IMR-90 (cell line): ENCODE measurements around the gene RAB20. TPM values are rescaled to one million over a fixed set of nuclear protein-coding genes. Genes with fewer than 3 reads are reported as not detected.

Experiments used
- ATAC-seq: fragments of 200-7000 bp; cut with Tn5 transposase; 2 replicates; pipeline ENCODE4 v1.9.1; 2020; ENCODE audit warnings: low read depth, mild to moderate bottlenecking, moderate library complexity
- BruUV-seq: library from RNA; stranded (reverse); fragments of 400-500 nt; replicated peaks from 2 replicates; lab custom pipeline; 2021; lab: Mats Ljungman, UMichigan
- CTCF ChIA-PET: fragments of 300-600 bp; formaldehyde crosslinking; extraction: SDS; loops from one replicate; lab custom pipeline; 2021; ENCODE audit warnings: antibody characterized with exemption; lab: Yijun Ruan, JAX
- POLR2A ChIA-PET: fragments of 300-600 bp; sonication (Branson Sonifier 250); formaldehyde crosslinking; loops from one replicate; lab custom pipeline; 2022; ENCODE audit warnings: antibody characterized with exemption; ENCODE audit not compliant: unreplicated experiment; lab: Charles Lee
- DNase-seq: peaks from one replicate; pipeline ENCODE4 v3.0.0; 2013
- H2AFZ ChIP-seq: replicated peaks from 2 replicates; pipeline ENCODE3; 2013; ENCODE audit warnings: low read length, mild to moderate bottlenecking; ENCODE audit not compliant: poor library complexity
- H2AK5ac ChIP-seq: 2 replicates; pipeline ENCODE4 v1.6.1; 2013; ENCODE audit warnings: low read depth, low read length, inconsistent platforms
- H2AK9ac ChIP-seq: replicated peaks from 2 replicates; pipeline ENCODE3; 2013; ENCODE audit warnings: mild to moderate bottlenecking, low read depth, low read length, moderate library complexity; ENCODE audit not compliant: poor library complexity
- H2BK120ac ChIP-seq: 2 replicates; pipeline ENCODE4 v1.6.1; 2013; ENCODE audit warnings: low read depth, low read length, inconsistent platforms
- H2BK15ac ChIP-seq: 3 replicates; pipeline ENCODE4 v1.6.1; 2013; ENCODE audit warnings: low read depth, low read length, inconsistent platforms
- H2BK20ac ChIP-seq: 2 replicates; pipeline ENCODE4 v1.6.1; 2013; ENCODE audit warnings: low read depth, mild to moderate bottlenecking, inconsistent platforms, low read length, moderate library complexity
- H2BK5ac ChIP-seq: 2 replicates; pipeline ENCODE4 v1.6.1; 2013; ENCODE audit warnings: mild to moderate bottlenecking, low read depth, low read length, inconsistent platforms; ENCODE audit not compliant: poor library complexity, severe bottlenecking
- H3K14ac ChIP-seq: replicated peaks from 2 replicates; pipeline ENCODE4 v1.6.1; 2013; ENCODE audit warnings: low read depth, low read length, inconsistent platforms
- H3K18ac ChIP-seq: 2 replicates; pipeline ENCODE4 v1.6.1; 2013; ENCODE audit warnings: low read depth, low read length, control low read depth
- H3K23ac ChIP-seq: 2 replicates; pipeline ENCODE4 v1.6.1; 2013; ENCODE audit warnings: low read depth, low read length, inconsistent platforms
- H3K27ac ChIP-seq: 2 replicates; pipeline ENCODE4 v1.5.1; 2013; ENCODE audit warnings: mild to moderate bottlenecking, control low read depth, low read length; ENCODE audit not compliant: insufficient read depth
- H3K27me3 ChIP-seq: 2 replicates; pipeline ENCODE4 v1.6.1; 2013; ENCODE audit warnings: low read length; ENCODE audit not compliant: control insufficient read depth, insufficient read depth
- H3K36me3 ChIP-seq: 2 replicates; pipeline ENCODE4 v1.6.1; 2013; ENCODE audit warnings: low read length, mixed read lengths; ENCODE audit not compliant: control insufficient read depth, insufficient read depth
- H3K4ac ChIP-seq: 2 replicates; pipeline ENCODE4 v1.6.1; 2013; ENCODE audit warnings: low read depth, low read length, inconsistent platforms
- H3K4me1 ChIP-seq: 2 replicates; pipeline ENCODE4 v1.6.1; 2013; ENCODE audit warnings: low read length, mixed read lengths; ENCODE audit not compliant: control insufficient read depth, insufficient read depth
- H3K4me2 ChIP-seq: 2 replicates; pipeline ENCODE4 v1.6.1; 2013; ENCODE audit warnings: low read depth, mild to moderate bottlenecking, control low read depth, low read length, moderate library complexity
- H3K4me3 ChIP-seq: 2 replicates; pipeline ENCODE4 v1.5.1; 2013; ENCODE audit warnings: low read depth, mild to moderate bottlenecking, control low read depth, low read length, moderate library complexity; ENCODE audit not compliant: insufficient read depth
- H3K56ac ChIP-seq: 2 replicates; pipeline ENCODE4 v1.6.1; 2013; ENCODE audit warnings: low read length, inconsistent platforms; ENCODE audit not compliant: insufficient read depth; ENCODE audit errors: extremely low read depth
- H3K79me1 ChIP-seq, 2 experiments: 2 replicates each; pipeline ENCODE4 v1.6.1; 2013; ENCODE audit warnings: low read length in 2 of 2, inconsistent platforms in 1 of 2, low read depth in 1 of 2
- H3K9ac ChIP-seq: 2 replicates; pipeline ENCODE4 v1.6.1; 2013; ENCODE audit warnings: low read depth, low read length, control low read depth
- H3K9me1 ChIP-seq: 2 replicates; pipeline ENCODE4 v1.6.1; 2013; ENCODE audit warnings: low read length, inconsistent platforms; ENCODE audit not compliant: insufficient read depth
- H3K9me3 ChIP-seq: 2 replicates; pipeline ENCODE4 v1.6.1; 2013; ENCODE audit warnings: low read length; ENCODE audit not compliant: control insufficient read depth, insufficient read depth
- H4K20me1 ChIP-seq: 2 replicates; pipeline ENCODE4 v1.6.1; 2013; ENCODE audit warnings: low read length, inconsistent platforms; ENCODE audit not compliant: insufficient read depth
- H4K5ac ChIP-seq: 2 replicates; pipeline ENCODE4 v1.6.1; 2013; ENCODE audit warnings: mild to moderate bottlenecking, low read depth, low read length, control low read depth
- H4K8ac ChIP-seq, 2 experiments: 2 replicates each; pipeline ENCODE4 v1.6.1; 2013; ENCODE audit warnings: low read depth in 2 of 2, low read length in 2 of 2, control low read depth in 1 of 2, inconsistent platforms in 1 of 2
- H4K91ac ChIP-seq: 2 replicates; pipeline ENCODE4 v1.6.1; 2013; ENCODE audit warnings: low read depth, low read length, inconsistent platforms; ENCODE audit not compliant: insufficient read depth
- BHLHE40 ChIP-seq: fragments of 150-350 bp; IDR thresholded peaks from 2 replicates; pipeline ENCODE4 v1.6.1; 2016; ENCODE audit warnings: mild to moderate bottlenecking, low read depth, low read length
- CEBPB ChIP-seq: IDR thresholded peaks from 2 replicates; pipeline ENCODE4 v1.6.1; 2012; ENCODE audit warnings: low read depth, low read length, improper control_type of control experiment
- CHD1 ChIP-seq: IDR thresholded peaks from 2 replicates; pipeline ENCODE4 v1.6.1; 2012; ENCODE audit warnings: low read depth, low read length, improper control_type of control experiment
- FOS ChIP-seq: fragments of 150-350 bp; IDR thresholded peaks from 2 replicates; pipeline ENCODE4 v1.6.1; 2016; ENCODE audit warnings: low read depth, low read length
- MAFK ChIP-seq: IDR thresholded peaks from 2 replicates; pipeline ENCODE4 v1.6.1; 2012; ENCODE audit warnings: low read depth, low read length, improper control_type of control experiment
- MAZ ChIP-seq: IDR thresholded peaks from 2 replicates; pipeline ENCODE4 v1.6.1; 2012; ENCODE audit warnings: low read depth, mild to moderate bottlenecking, low read length, improper control_type of control experiment, moderate library complexity, borderline replicate concordance
- MXI1 ChIP-seq: IDR thresholded peaks from 2 replicates; pipeline ENCODE4 v1.6.1; 2012; ENCODE audit warnings: low read depth, mild to moderate bottlenecking, low read length, moderate library complexity, borderline replicate concordance
- NFE2L2 ChIP-seq: fragments of 150-350 bp; IDR thresholded peaks from 2 replicates; pipeline ENCODE4 v1.6.1; 2016; ENCODE audit warnings: low read depth, mild to moderate bottlenecking, low read length
- POLR2A ChIP-seq: IDR thresholded peaks from 2 replicates; pipeline ENCODE4 v1.6.1; 2012; ENCODE audit warnings: mild to moderate bottlenecking, low read depth, low read length
- RAD21 ChIP-seq: IDR thresholded peaks from 2 replicates; pipeline ENCODE4 v1.6.1; 2012; ENCODE audit warnings: low read length, improper control_type of control experiment
- RCOR1 ChIP-seq: IDR thresholded peaks from 2 replicates; pipeline ENCODE4 v1.6.1; 2012; ENCODE audit warnings: mild to moderate bottlenecking, low read length, improper control_type of control experiment; ENCODE audit not compliant: insufficient replicate concordance
- RFX5 ChIP-seq: IDR thresholded peaks from 2 replicates; pipeline ENCODE4 v1.8.0; 2012; ENCODE audit warnings: low read depth, mild to moderate bottlenecking, low read length, moderate library complexity
- SMC3 ChIP-seq: fragments of 150-350 bp; IDR thresholded peaks from 2 replicates; pipeline ENCODE4 v1.6.1; 2016; ENCODE audit warnings: low read depth, mild to moderate bottlenecking, antibody characterized with exemption, low read length, moderate library complexity
- WGBS, 2 experiments: methylation state at CpG; one replicate each; pipeline versions ENCODE4 v1.1.5 to v1.1.7; 2013; ENCODE audit warnings: missing lambda C conversion rate in 2 of 2; ENCODE audit not compliant: insufficient read length in 1 of 2; ENCODE audit errors: extremely low coverage in 2 of 2; 5-methylcytosine and 5-hydroxymethylcytosine counted together
- dilution Hi-C: fragments of 300-500 bp; cut with HindIII; formaldehyde crosslinking; loops from one replicate; pipeline ENCODE4 v1.14.3; 2018; ENCODE audit warnings: low sequenced_read_pairs; ENCODE audit not compliant: unreplicated experiment
- in situ Hi-C: fragments of 300-500 bp; cut with MboI; formaldehyde crosslinking; loops from 3 replicates; pipeline ENCODE4 v1.14.3; 2019; ENCODE audit warnings: low sequenced_read_pairs, inconsistent platforms, mixed read lengths
- intact Hi-C: fragments of 100-400 bp; cut with micrococcal nuclease; formaldehyde crosslinking; loops from 2 replicates; pipeline ENCODE4 v1.10.0; 2022
- polyA plus RNA-seq, 3 experiments: library from polyadenylated mRNA; depleted of rRNA; stranded (reverse); fragments of >200 nt; gene quantifications; 2 replicates each; pipeline ENCODE4 v1.2.3, GENCODE V29; 2012; ENCODE audit warnings: low replicate concordance in 1 of 3
- total RNA-seq: library from RNA; depleted of rRNA; stranded (reverse); fragments of >200 nt; gene quantifications from 2 replicates; pipeline ENCODE4 v1.2.3, GENCODE V29; 2012
- TF ChIP-seq, protein P1 (sequence below): fragments of 150-350 bp; IDR thresholded peaks from 2 replicates; pipeline ENCODE4 v1.6.1; 2016; ENCODE audit warnings: low read depth, mild to moderate bottlenecking, low read length, moderate library complexity, borderline replicate concordance
- TF ChIP-seq, protein P2 (sequence below): conservative IDR thresholded peaks from 2 replicates; pipeline ENCODE4 v1.5.1; 2012; ENCODE audit warnings: mild to moderate bottlenecking, low read depth, low read length, improper control_type of control experiment
- TF ChIP-seq, protein P3 (sequence below): fragments of 150-350 bp; IDR thresholded peaks from 2 replicates; pipeline ENCODE4 v1.6.1; 2017; ENCODE audit warnings: mild to moderate bottlenecking, antibody characterized with exemption, low read length, low read depth

Gene RAB20
- total and polyA plus RNA-seq, 2 of the 4 experiments (the other 2 are of a cell fraction), result 3.8 to 5.1 TPM

DNA sequence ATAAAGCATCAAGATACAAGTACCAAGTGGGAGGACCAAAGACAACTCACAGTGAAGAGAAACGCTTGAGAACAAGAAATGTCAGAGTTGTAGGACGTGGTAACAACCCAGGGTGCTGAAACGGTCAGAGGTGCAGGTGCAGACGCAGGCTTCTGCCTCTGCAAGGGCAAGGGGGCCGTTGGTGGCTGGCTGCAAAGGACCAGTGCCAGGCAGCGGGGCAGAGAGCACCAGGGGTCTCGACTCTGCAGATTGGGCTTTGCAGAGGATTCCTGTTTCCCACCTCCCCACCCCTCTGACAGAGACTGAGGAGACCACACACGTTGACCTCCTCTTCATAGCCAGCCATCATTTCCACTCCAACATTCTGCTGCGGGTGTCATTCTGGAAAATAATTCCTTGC lies 38.3 kb downstream of the RAB20 start:
- H2AK9ac ChIP-seq, result no peak overlapping the region
- no peak overlapping the region for H2BK15ac ChIP-seq
- H3K9ac ChIP-seq, result no peak overlapping the region
- H3K4me3 ChIP-seq, result no peak overlapping the region
- TF ChIP-seq, protein P1, sequence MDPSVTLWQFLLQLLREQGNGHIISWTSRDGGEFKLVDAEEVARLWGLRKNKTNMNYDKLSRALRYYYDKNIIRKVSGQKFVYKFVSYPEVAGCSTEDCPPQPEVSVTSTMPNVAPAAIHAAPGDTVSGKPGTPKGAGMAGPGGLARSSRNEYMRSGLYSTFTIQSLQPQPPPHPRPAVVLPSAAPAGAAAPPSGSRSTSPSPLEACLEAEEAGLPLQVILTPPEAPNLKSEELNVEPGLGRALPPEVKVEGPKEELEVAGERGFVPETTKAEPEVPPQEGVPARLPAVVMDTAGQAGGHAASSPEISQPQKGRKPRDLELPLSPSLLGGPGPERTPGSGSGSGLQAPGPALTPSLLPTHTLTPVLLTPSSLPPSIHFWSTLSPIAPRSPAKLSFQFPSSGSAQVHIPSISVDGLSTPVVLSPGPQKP, result no peak
- TF ChIP-seq, protein P2, sequence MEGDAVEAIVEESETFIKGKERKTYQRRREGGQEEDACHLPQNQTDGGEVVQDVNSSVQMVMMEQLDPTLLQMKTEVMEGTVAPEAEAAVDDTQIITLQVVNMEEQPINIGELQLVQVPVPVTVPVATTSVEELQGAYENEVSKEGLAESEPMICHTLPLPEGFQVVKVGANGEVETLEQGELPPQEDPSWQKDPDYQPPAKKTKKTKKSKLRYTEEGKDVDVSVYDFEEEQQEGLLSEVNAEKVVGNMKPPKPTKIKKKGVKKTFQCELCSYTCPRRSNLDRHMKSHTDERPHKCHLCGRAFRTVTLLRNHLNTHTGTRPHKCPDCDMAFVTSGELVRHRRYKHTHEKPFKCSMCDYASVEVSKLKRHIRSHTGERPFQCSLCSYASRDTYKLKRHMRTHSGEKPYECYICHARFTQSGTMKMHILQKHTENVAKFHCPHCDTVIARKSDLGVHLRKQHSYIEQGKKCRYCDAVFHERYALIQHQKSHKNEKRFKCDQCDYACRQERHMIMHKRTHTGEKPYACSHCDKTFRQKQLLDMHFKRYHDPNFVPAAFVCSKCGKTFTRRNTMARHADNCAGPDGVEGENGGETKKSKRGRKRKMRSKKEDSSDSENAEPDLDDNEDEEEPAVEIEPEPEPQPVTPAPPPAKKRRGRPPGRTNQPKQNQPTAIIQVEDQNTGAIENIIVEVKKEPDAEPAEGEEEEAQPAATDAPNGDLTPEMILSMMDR, result no peak
- TF ChIP-seq SMC3 (no peak), RCOR1 (no peak), FOS (no peak), CEBPB (no peak), MXI1 (no peak), BHLHE40 (no peak), MAFK (no peak), NFE2L2 (no peak), CHD1 (no peak), RAD21 (no peak), RFX5 (no peak), MAZ (no peak), POLR2A (no peak)
- TF ChIP-seq, protein P3, sequence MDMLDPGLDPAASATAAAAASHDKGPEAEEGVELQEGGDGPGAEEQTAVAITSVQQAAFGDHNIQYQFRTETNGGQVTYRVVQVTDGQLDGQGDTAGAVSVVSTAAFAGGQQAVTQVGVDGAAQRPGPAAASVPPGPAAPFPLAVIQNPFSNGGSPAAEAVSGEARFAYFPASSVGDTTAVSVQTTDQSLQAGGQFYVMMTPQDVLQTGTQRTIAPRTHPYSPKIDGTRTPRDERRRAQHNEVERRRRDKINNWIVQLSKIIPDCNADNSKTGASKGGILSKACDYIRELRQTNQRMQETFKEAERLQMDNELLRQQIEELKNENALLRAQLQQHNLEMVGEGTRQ, result no peak
- no peak overlapping the region for H4K91ac ChIP-seq
- 64% methylated on average over 6 of the region's 9 CpGs; no CpG with 5 or more reads in 1 of the 2 experiments for WGBS, 2 experiments
- CTCF ChIA-PET, result no interaction called here
- H3K14ac ChIP-seq, result no peak overlapping the region
- no peak overlapping the region for H3K18ac ChIP-seq
- dilution Hi-C loops, result no loop called here
- no peaks in the 10 kb centered on the region for H3K79me1 ChIP-seq
- H3K27me3 ChIP-seq, result no peaks in the 10 kb centered on the region
- H3K9me1 ChIP-seq, result peaks cover 13% of the 10 kb centered on the region; the same call in 1 of the 2 replicates
- no peak overlapping the region for H4K8ac ChIP-seq
- BruUV-seq, result no TSS peak
- no peak overlapping the region for H3K23ac ChIP-seq
- ATAC-seq, result no peak
- intact Hi-C loops, result no loop called here
- no peak overlapping the region for H3K4me2 ChIP-seq
- no peaks in the 10 kb centered on the region for H3K9me3 ChIP-seq
- H2AFZ ChIP-seq, result no peak overlapping the region
- H3K56ac ChIP-seq, result no peak overlapping the region
- no peak overlapping the region for H2BK120ac ChIP-seq
- H2AK5ac ChIP-seq, result no peak overlapping the region
- no peaks in the 10 kb centered on the region; the same call in 1 of the 2 replicates for H3K4me1 ChIP-seq
- POLR2A ChIA-PET, result no interaction called here
- no peak overlapping the region for H4K5ac ChIP-seq
- no peak overlapping the region for H3K27ac ChIP-seq
- no peak overlapping the region for H3K4ac ChIP-seq
- no peak for DNase-seq
- H2BK20ac ChIP-seq, result no peak overlapping the region
- H3K36me3 ChIP-seq, result no peaks in the 10 kb centered on the region; the same call in 1 of the 2 replicates
- H4K20me1 ChIP-seq, result no peaks in the 10 kb centered on the region; the same call in none of the 2 replicates
- in situ Hi-C loops, result no loop called here
- H2BK5ac ChIP-seq, result no peak overlapping the region
